H1 (cell line): ENCODE data around the gene DES. TPM values are rescaled to one million over a fixed set of nuclear protein-coding genes. Genes with fewer than 3 reads are reported as not detected.

Experiments
- CTCF ChIA-PET: fragments of 300-600 bp; sonication (Branson Sonifier 250); formaldehyde crosslinking; loops from one replicate; lab custom pipeline; 2021; ENCODE audit not compliant: partially characterized antibody; lab: Charles Lee
- POLR2A ChIA-PET: fragments of 300-600 bp; sonication (Branson Sonifier 250); formaldehyde crosslinking; loops from one replicate; lab custom pipeline; 2021; ENCODE audit warnings: inconsistent platforms; ENCODE audit not compliant: partially characterized antibody; lab: Charles Lee
- DNase-seq, 2 experiments: peaks; one replicate each; pipeline versions ENCODE4 v3.0.0 to v3.0.0-alpha.2; 2010 to 2022; ENCODE audit warnings: low spot score in 2 of 2, low read depth in 1 of 2, mixed read lengths in 1 of 2
- FAIRE-seq: peaks from 2 replicates; lab custom pipeline; 2011; peaks lifted over from hg19 to GRCh38; lab: Jason Lieb, UNC
- H2AFZ ChIP-seq: 2 replicates; pipeline ENCODE4 v1.8.1; 2012; ENCODE audit warnings: low read length, inconsistent platforms
- H2AK5ac ChIP-seq: 2 replicates; pipeline ENCODE4 v1.6.1; 2013; ENCODE audit warnings: low read depth, low read length
- H2BK120ac ChIP-seq: replicated peaks from 2 replicates; pipeline ENCODE3; 2013; ENCODE audit warnings: low read depth, low read length, inconsistent platforms
- H2BK12ac ChIP-seq: 2 replicates; pipeline ENCODE4 v1.6.1; 2013; ENCODE audit warnings: low read depth, low read length
- H2BK15ac ChIP-seq: 2 replicates; pipeline ENCODE4 v1.6.1; 2013; ENCODE audit warnings: low read length
- H2BK20ac ChIP-seq: 2 replicates; pipeline ENCODE4 v1.6.1; 2013; ENCODE audit warnings: low read length
- H2BK5ac ChIP-seq: 2 replicates; pipeline ENCODE4 v1.6.1; 2013; ENCODE audit warnings: low read depth, low read length
- H3K14ac ChIP-seq: 2 replicates; pipeline ENCODE4 v1.6.1; 2013; ENCODE audit warnings: inconsistent platforms; ENCODE audit not compliant: insufficient read length
- H3K18ac ChIP-seq: 2 replicates; pipeline ENCODE4 v1.6.1; 2013; ENCODE audit warnings: low read length; ENCODE audit errors: extremely low read depth
- H3K23ac ChIP-seq: 2 replicates; pipeline ENCODE4 v1.6.1; 2013; ENCODE audit warnings: inconsistent platforms; ENCODE audit not compliant: insufficient read length
- H3K23me2 ChIP-seq: 2 replicates; pipeline ENCODE4 v1.6.1; 2013; ENCODE audit warnings: low read depth, low read length
- H3K27ac ChIP-seq: 2 replicates; pipeline ENCODE4 v1.6.1; 2011; ENCODE audit warnings: low read depth, low read length, inconsistent platforms
- H3K27me3 ChIP-seq, 4 experiments: replicated peaks in 1 of 4; 1 replicate in 1 of 4; 2 replicates in 3 of 4; pipeline versions ENCODE4 v1.6.1 to v1.8.1; 2011 to 2013; ENCODE audit warnings: low read length in 3 of 4, mild to moderate bottlenecking in 3 of 4, inconsistent platforms in 2 of 4, mixed read lengths in 2 of 4, moderate library complexity in 1 of 4; ENCODE audit not compliant: control insufficient read depth in 3 of 4, insufficient read depth in 3 of 4; ENCODE audit errors: extremely low read depth in 1 of 4
- H3K36me3 ChIP-seq, 4 experiments: 2 replicates each; pipeline versions ENCODE4 v1.6.1 to v1.8.1; 2011 to 2013; ENCODE audit warnings: mild to moderate bottlenecking in 4 of 4, low read length in 3 of 4, moderate library complexity in 2 of 4, control low read depth in 1 of 4, inconsistent platforms in 1 of 4; ENCODE audit not compliant: insufficient read depth in 4 of 4, control insufficient read depth in 2 of 4
- H3K4ac ChIP-seq: replicated peaks from 2 replicates; pipeline ENCODE3; 2013; ENCODE audit warnings: low read length, low read depth, mixed read lengths, inconsistent platforms; ENCODE audit not compliant: insufficient read length
- H3K4me1 ChIP-seq, 4 experiments: replicated peaks in 1 of 4; 1 replicate in 1 of 4; 2 replicates in 3 of 4; pipeline versions ENCODE4 v1.6.1 to v1.8.1; 2011 to 2013; ENCODE audit warnings: low read length in 3 of 4, inconsistent platforms in 2 of 4, mixed read lengths in 1 of 4; ENCODE audit not compliant: insufficient read depth in 4 of 4, control insufficient read depth in 3 of 4
- H3K4me2 ChIP-seq, 2 experiments: 2 replicates each; pipeline versions ENCODE4 v1.6.1 to v1.8.1; 2011 to 2013; ENCODE audit warnings: low read depth in 2 of 2, low read length in 2 of 2, control low read depth in 1 of 2, inconsistent platforms in 1 of 2, mild to moderate bottlenecking in 1 of 2; ENCODE audit not compliant: insufficient read depth in 1 of 2
- H3K4me3 ChIP-seq, 4 experiments: fragments of 200-600, 300-600 bp in 1 of 4; sonication (generic), shearing (Covaris generic), sonication (Bioruptor Twin) in 1 of 4; 2 replicates each; pipeline versions ENCODE4 v1.5.1 to v1.8.1; 2011 to 2016; ENCODE audit warnings: low read length in 4 of 4, low read depth in 3 of 4, control low read depth in 2 of 4, inconsistent platforms in 2 of 4, mild to moderate bottlenecking in 2 of 4, mixed read lengths in 1 of 4, moderate library complexity in 1 of 4; ENCODE audit not compliant: insufficient read depth in 2 of 4; ENCODE audit errors: extremely low read depth in 1 of 4
- H3K56ac ChIP-seq: replicated peaks from 2 replicates; pipeline ENCODE3; 2013; ENCODE audit warnings: low read depth, mild to moderate bottlenecking, mixed read lengths, low read length, inconsistent platforms; ENCODE audit not compliant: insufficient read length
- H3K79me1 ChIP-seq: 2 replicates; pipeline ENCODE4 v1.6.1; 2013; ENCODE audit warnings: low read depth, low read length, control low read depth
- H3K79me2 ChIP-seq, 2 experiments: 2 replicates each; pipeline versions ENCODE4 v1.6.1 to v1.8.1; 2012 to 2013; ENCODE audit warnings: low read length in 2 of 2, mild to moderate bottlenecking in 2 of 2, inconsistent platforms in 1 of 2; ENCODE audit not compliant: insufficient read depth in 2 of 2, control insufficient read depth in 1 of 2
- H3K9ac ChIP-seq, 4 experiments: replicated peaks in 1 of 4; 1 replicate in 1 of 4; 2 replicates in 3 of 4; pipeline versions ENCODE4 v1.6.1 to v1.8.1; 2011 to 2013; ENCODE audit warnings: low read depth in 3 of 4, low read length in 3 of 4, control low read depth in 2 of 4, mild to moderate bottlenecking in 2 of 4, moderate library complexity in 2 of 4, inconsistent platforms in 1 of 4; ENCODE audit errors: extremely low read depth in 1 of 4
- H3K9me3 ChIP-seq, 2 experiments: 2 replicates each; pipeline versions ENCODE4 v1.6.1 to v1.8.1; 2012 to 2013; ENCODE audit warnings: mild to moderate bottlenecking in 2 of 2, moderate library complexity in 2 of 2, control low read depth in 1 of 2, inconsistent platforms in 1 of 2, low read depth in 1 of 2, low read length in 1 of 2, mixed read lengths in 1 of 2; ENCODE audit not compliant: insufficient read depth in 2 of 2
- H4K20me1 ChIP-seq, 2 experiments: replicated peaks in 1 of 2; 2 replicates each; pipeline versions ENCODE3 to v1.8.1; 2011 to 2013; ENCODE audit warnings: inconsistent platforms in 2 of 2, low read length in 2 of 2, mild to moderate bottlenecking in 1 of 2; ENCODE audit not compliant: insufficient read depth in 2 of 2, control insufficient read depth in 1 of 2
- H4K5ac ChIP-seq: 2 replicates; pipeline ENCODE4 v1.6.1; 2013; ENCODE audit warnings: low read length, low read depth, mixed read lengths, inconsistent platforms; ENCODE audit not compliant: insufficient read length
- H4K8ac ChIP-seq: 2 replicates; pipeline ENCODE4 v1.8.0; 2013; ENCODE audit warnings: mild to moderate bottlenecking, moderate library complexity, low read length, inconsistent platforms; ENCODE audit not compliant: insufficient read depth; ENCODE audit errors: extremely low read depth
- H4K91ac ChIP-seq: replicated peaks from 2 replicates; pipeline ENCODE3; 2013; ENCODE audit warnings: low read length, mixed read lengths, inconsistent platforms; ENCODE audit not compliant: insufficient read length
- EP300 ChIP-seq, 2 experiments: IDR thresholded peaks; 1 replicate in 1 of 2; 2 replicates in 1 of 2; pipeline ENCODE4 v1.6.1; 2011 to 2012; ENCODE audit warnings: low read depth in 2 of 2, low read length in 2 of 2, mild to moderate bottlenecking in 2 of 2, borderline replicate concordance in 1 of 2, inconsistent platforms in 1 of 2, moderate library complexity in 1 of 2
- HDAC6 ChIP-seq: IDR thresholded peaks from one replicate; pipeline ENCODE4 v1.7.1; 2012; ENCODE audit warnings: low read depth, mild to moderate bottlenecking, inconsistent platforms, low read length, moderate library complexity
- JUND ChIP-seq: IDR thresholded peaks from 2 replicates; pipeline ENCODE4 v1.6.1; 2011; ENCODE audit warnings: mild to moderate bottlenecking, improper control_type of control experiment, low read length
- NANOG ChIP-seq: IDR thresholded peaks from 2 replicates; pipeline ENCODE4 v1.6.1; 2011; ENCODE audit warnings: low read length, low read depth, mild to moderate bottlenecking, inconsistent platforms; ENCODE audit not compliant: insufficient read depth, poor library complexity, severe bottlenecking
- POLR2A ChIP-seq, 2 experiments: IDR thresholded peaks; 1 replicate in 1 of 2; 2 replicates in 1 of 2; pipeline ENCODE4 v1.6.1; 2011; ENCODE audit warnings: low read depth in 2 of 2, low read length in 2 of 2, mild to moderate bottlenecking in 2 of 2; ENCODE audit errors: control extremely low read depth in 1 of 2
- POU5F1 ChIP-seq: IDR thresholded peaks from 2 replicates; pipeline ENCODE4 v1.6.1; 2011; ENCODE audit warnings: low read depth, mild to moderate bottlenecking, low read length, moderate library complexity
- RAD21 ChIP-seq, 2 experiments: IDR thresholded peaks in 1 of 2; conservative IDR thresholded peaks in 1 of 2; 2 replicates each; pipeline ENCODE4 v1.6.1; 2011; ENCODE audit warnings: low read depth in 2 of 2, low read length in 2 of 2, improper control_type of control experiment in 1 of 2, inconsistent platforms in 1 of 2, mild to moderate bottlenecking in 1 of 2, moderate library complexity in 1 of 2
- SRF ChIP-seq: IDR thresholded peaks from 2 replicates; pipeline ENCODE4 v1.6.1; 2011; ENCODE audit warnings: mild to moderate bottlenecking, low read depth, low read length, moderate library complexity
- TBP ChIP-seq: IDR thresholded peaks from 2 replicates; pipeline ENCODE4 v1.6.1; 2011; ENCODE audit warnings: low read depth, low read length, improper control_type of control experiment
- WGBS, 2 experiments: shearing (Covaris generic) in 1 of 2; methylation state at CpG; one replicate each; pipeline versions ENCODE4 v1.1.6 to v1.1.7; 2013 to 2015; ENCODE audit warnings: low lambda C conversion rate in 2 of 2, mixed read lengths in 2 of 2, inconsistent platforms in 1 of 2, low coverage in 1 of 2, missing lambda C conversion rate in 1 of 2; ENCODE audit not compliant: insufficient replicate concordance in 2 of 2, insufficient coverage in 1 of 2, insufficient read length in 1 of 2; ENCODE audit errors: extremely low coverage in 1 of 2, missing lambda C conversion rate in 1 of 2; 5-methylcytosine and 5-hydroxymethylcytosine counted together
- polyA plus RNA-seq, 7 experiments: library from polyadenylated mRNA; depleted of rRNA in 3 of 7; stranded (reverse) in 5 of 7; unstranded in 2 of 7; fragments of >200 nt in 5 of 7; fragments of 200-250 nt in 2 of 7; gene quantifications; 1 replicate in 5 of 7; 2 replicates in 1 of 7; 4 replicates in 1 of 7; pipeline versions ENCODE4 v1.2.1 to v1.2.3, GENCODE V29; 2011 to 2013; ENCODE audit warnings: missing spikeins in 2 of 7, mixed read lengths in 2 of 7
- total RNA-seq: library from RNA; stranded (reverse); fragmentation: NEBNext Ultra II Directional; extraction: Animal tissue kit (Norgen Biotek cat#: 25700); gene quantifications from 2 replicates; pipeline ENCODE4 v1.2.1, GENCODE V29; 2021
- TF ChIP-seq, protein P1 (sequence below): IDR thresholded peaks from 2 replicates; pipeline ENCODE4 v1.6.1; 2012; ENCODE audit warnings: low read length, inconsistent platforms

The DES gene
- total and polyA plus RNA-seq, 2 of the 8 experiments (the other 6 are each of a cell fraction or from before 2014, with no cell fraction given), result 1.8 to 4.3 TPM

GRCh38 chr2:219405451-219405850 lies 12.7 kb upstream of the DES start:
- H3K56ac ChIP-seq, result no peak overlapping the region
- no peak overlapping the region for H3K23ac ChIP-seq
- H4K91ac ChIP-seq, result no peak overlapping the region
- no peak overlapping the region for H3K14ac ChIP-seq
- no peak overlapping the region for H3K4me2 ChIP-seq
- H3K4ac ChIP-seq, result no peak overlapping the region
- no peak overlapping the region for H2AFZ ChIP-seq
- ChIA-PET CTCF (interaction anchor here (1.2 to 13.0 kb wide), 22 partner anchors 10 to 376 kb away, joined by 3 to 407 read pairs (median 38); partner anchors contain the start of genes DES, DNPEP, GMPPA and SPEG), POLR2A (interaction anchor here (1.3 to 2.5 kb wide), 2 partner anchors 12 to 17 kb away, joined by 8 to 17 read pairs; partner anchors contain the start of genes DES and DNPEP)
- H3K27me3 ChIP-seq, result peaks cover 0 to 2% (median 0%) of the 10 kb centered on the region in 4 experiments; a peak in 1 of 7 replicates
- no peak overlapping the region for H4K5ac ChIP-seq
- H4K20me1 ChIP-seq, result no peaks in the 10 kb centered on the region
- no peaks in the 10 kb centered on the region for H3K36me3 ChIP-seq
- H3K9me3 ChIP-seq, result no peaks in the 10 kb centered on the region
- DNase-seq (peak in 1 of 2 experiments; percentile 65), FAIRE-seq (no peak)
- H4K8ac ChIP-seq, result no peak overlapping the region
- no peak overlapping the region for H2BK15ac ChIP-seq
- no peak overlapping the region for H2BK12ac ChIP-seq
- peaks cover 0 to 16% (median 6%) of the 10 kb centered on the region in 4 experiments; a peak in 6 of 7 replicates for H3K4me1 ChIP-seq
- H3K79me2 ChIP-seq, result no peaks in the 10 kb centered on the region
- H3K27ac ChIP-seq, result no peak overlapping the region
- no peak overlapping the region for H2BK5ac ChIP-seq
- no peak overlapping the region for H3K4me3 ChIP-seq
- no peak overlapping the region for H2BK120ac ChIP-seq
- no peaks in the 10 kb centered on the region for H3K79me1 ChIP-seq
- H2BK20ac ChIP-seq, result no peak overlapping the region; the same call in 1 of the 2 replicates
- H3K18ac ChIP-seq, result no peak overlapping the region
- H3K23me2 ChIP-seq, result no peaks in the 10 kb centered on the region
- H2AK5ac ChIP-seq, result no peak overlapping the region
- WGBS, 2 experiments, result 68% methylated on average over 9 of the region's 9 CpGs; no CpG with 5 or more reads in 1 of the 2 experiments
- no peak overlapping the region for H3K9ac ChIP-seq
- TF ChIP-seq SRF (no peak), POU5F1 (no peak), HDAC6 (no peak), POLR2A (IDR thresholded peaks at IDR 0.05; ENCODE audit: control extremely low read depth in 1 of 2, low read depth in 2 of 2, low read length in 2 of 2) (no peak), RAD21 (IDR thresholded peaks at IDR 0.05 in 1 of 2, conservative IDR thresholded peaks at IDR 0.05 in 1 of 2; ENCODE audit: low read depth in 2 of 2, low read length in 2 of 2) (peak; percentile 60 to 73), NANOG (no peak), JUND (no peak), EP300 (IDR thresholded peaks at IDR 0.05; ENCODE audit: borderline replicate concordance in 1 of 2, low read depth in 2 of 2, low read length in 2 of 2) (no peak), TBP (no peak)
- TF ChIP-seq, protein P1, sequence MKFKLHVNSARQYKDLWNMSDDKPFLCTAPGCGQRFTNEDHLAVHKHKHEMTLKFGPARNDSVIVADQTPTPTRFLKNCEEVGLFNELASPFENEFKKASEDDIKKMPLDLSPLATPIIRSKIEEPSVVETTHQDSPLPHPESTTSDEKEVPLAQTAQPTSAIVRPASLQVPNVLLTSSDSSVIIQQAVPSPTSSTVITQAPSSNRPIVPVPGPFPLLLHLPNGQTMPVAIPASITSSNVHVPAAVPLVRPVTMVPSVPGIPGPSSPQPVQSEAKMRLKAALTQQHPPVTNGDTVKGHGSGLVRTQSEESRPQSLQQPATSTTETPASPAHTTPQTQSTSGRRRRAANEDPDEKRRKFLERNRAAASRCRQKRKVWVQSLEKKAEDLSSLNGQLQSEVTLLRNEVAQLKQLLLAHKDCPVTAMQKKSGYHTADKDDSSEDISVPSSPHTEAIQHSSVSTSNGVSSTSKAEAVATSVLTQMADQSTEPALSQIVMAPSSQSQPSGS, result no peak
